SK-N-SH (cell line): Measurements from ENCODE around the gene SLC25A20. TPM values are rescaled to one million over a fixed set of nuclear protein-coding genes. Genes with fewer than 3 reads are reported as not detected.

ENCODE experiments used
- CTCF ChIA-PET: fragments of 300-600, 350-600 bp; formaldehyde crosslinking; extraction: SDS; loops from one replicate; lab custom pipeline; 2021; lab: Yijun Ruan, JAX
- POLR2A ChIA-PET: fragments of 350-600 bp; sonication (Branson Sonifier 250); formaldehyde crosslinking; extraction: SDS; loops from one replicate; lab custom pipeline; 2020; ENCODE audit warnings: antibody characterized with exemption, inconsistent platforms; lab: Yijun Ruan, JAX
- DNase-seq: peaks from one replicate; pipeline ENCODE4 v3.0.0; 2012
- H2AFZ ChIP-seq: fragments of 200-600 bp; sonication (generic); 2 replicates; pipeline ENCODE4 v1.8.1; 2016; ENCODE audit warnings: antibody characterized with exemption, mild to moderate bottlenecking, low read depth
- H3F3A ChIP-seq: fragments of 200-600 bp; sonication (generic); replicated peaks from 2 replicates; pipeline ENCODE3; 2016; ENCODE audit warnings: antibody characterized with exemption, mild to moderate bottlenecking; ENCODE audit not compliant: insufficient read depth
- H3K27ac ChIP-seq, 2 experiments: fragments of 200-500 bp in 1 of 2; fragments of 200-600 bp in 1 of 2; sonication (Bioruptor generic) in 1 of 2; sonication (generic), shearing (Covaris generic) in 1 of 2; 2 replicates each; pipeline versions ENCODE4 v1.5.1 to v1.6.1; 2014 to 2016; ENCODE audit warnings: low read depth in 2 of 2, inconsistent platforms in 1 of 2, low read length in 1 of 2, mild to moderate bottlenecking in 1 of 2, mixed read lengths in 1 of 2
- H3K27me3 ChIP-seq: fragments of 200-600 bp; sonication (generic), shearing (Covaris generic); 2 replicates; pipeline ENCODE4 v1.6.1; 2016; ENCODE audit warnings: mixed run types; ENCODE audit not compliant: insufficient read depth
- H3K36me3 ChIP-seq, 2 experiments: fragments of 200-500 bp in 1 of 2; fragments of 200-600 bp in 1 of 2; sonication (Bioruptor generic) in 1 of 2; sonication (generic) in 1 of 2; replicated peaks in 1 of 2; 2 replicates each; pipeline versions ENCODE3 to v1.5.1; 2014 to 2016; ENCODE audit warnings: low read length in 1 of 2, mild to moderate bottlenecking in 1 of 2; ENCODE audit not compliant: insufficient read depth in 2 of 2, control insufficient read depth in 1 of 2
- H3K4me1 ChIP-seq, 2 experiments: fragments of 200-500 bp in 1 of 2; fragments of 200-600 bp in 1 of 2; sonication (Bioruptor generic) in 1 of 2; sonication (generic), shearing (Covaris generic) in 1 of 2; 2 replicates each; pipeline versions ENCODE4 v1.5.1 to v1.6.1; 2014 to 2016; ENCODE audit warnings: low read depth in 1 of 2, low read length in 1 of 2, mixed run types in 1 of 2; ENCODE audit not compliant: insufficient read depth in 2 of 2, control insufficient read depth in 1 of 2
- H3K4me2 ChIP-seq: fragments of 200-600 bp; sonication (generic), shearing (Covaris generic); 2 replicates; pipeline ENCODE4 v1.6.1; 2017; ENCODE audit warnings: mixed run types
- H3K4me3 ChIP-seq, 2 experiments: fragments of 200-500 bp in 1 of 2; fragments of 200-600 bp in 1 of 2; sonication (Bioruptor generic) in 1 of 2; sonication (generic), shearing (Covaris generic) in 1 of 2; 2 replicates each; pipeline versions ENCODE4 v1.5.1 to v1.8.1; 2014 to 2016; ENCODE audit warnings: low read depth in 2 of 2, inconsistent platforms in 1 of 2, low read length in 1 of 2, mild to moderate bottlenecking in 1 of 2, mixed read lengths in 1 of 2, moderate library complexity in 1 of 2
- H3K79me2 ChIP-seq: fragments of 200-600 bp; sonication (generic); 2 replicates; pipeline ENCODE4 v1.8.1; 2017; ENCODE audit warnings: mild to moderate bottlenecking; ENCODE audit not compliant: insufficient read depth
- H3K9ac ChIP-seq: fragments of 200-600 bp; sonication (generic); 2 replicates; pipeline ENCODE4 v1.6.1; 2017; ENCODE audit warnings: mixed run types
- H3K9me2 ChIP-seq: fragments of 200-600 bp; sonication (generic); 2 replicates; pipeline ENCODE4 v1.6.1; 2017; ENCODE audit warnings: mixed run types
- H3K9me3 ChIP-seq: fragments of 200-600 bp; sonication (generic); 2 replicates; pipeline ENCODE4 v1.6.1; 2017; ENCODE audit warnings: mixed run types, mild to moderate bottlenecking, moderate library complexity
- H4K20me1 ChIP-seq: fragments of 200-600 bp; sonication (generic); 2 replicates; pipeline ENCODE4 v1.6.1; 2017; ENCODE audit warnings: mild to moderate bottlenecking, mixed run types; ENCODE audit not compliant: insufficient read depth
- EP300 ChIP-seq, 2 experiments: IDR thresholded peaks; 2 replicates each; pipeline versions ENCODE4 v1.4.0 to v1.6.1; 2012; ENCODE audit warnings: borderline replicate concordance in 1 of 2, low read depth in 1 of 2, low read length in 1 of 2
- EZH2phosphoT487 ChIP-seq: fragments of 200-600 bp; sonication (generic); IDR thresholded peaks from 2 replicates; pipeline ENCODE4 v1.6.1; 2017; ENCODE audit warnings: low read depth, mixed run types, mild to moderate bottlenecking, antibody characterized with exemption, moderate library complexity, borderline replicate concordance
- FOSL2 ChIP-seq: IDR thresholded peaks from 2 replicates; pipeline ENCODE4 v1.4.0; 2012; ENCODE audit warnings: low read depth, mild to moderate bottlenecking, moderate library complexity, borderline replicate concordance
- FOXJ3 ChIP-seq: sonication (generic); formaldehyde crosslinking; IDR thresholded peaks from 2 replicates; pipeline ENCODE4 v1.5.1; 2020; ENCODE audit warnings: mild to moderate bottlenecking, missing genetic modification reagents
- FOXM1 ChIP-seq: IDR thresholded peaks from 2 replicates; pipeline ENCODE4 v1.4.0; 2012; ENCODE audit warnings: low read depth, mild to moderate bottlenecking
- GATA2 ChIP-seq: sonication (generic); formaldehyde crosslinking; IDR thresholded peaks from 2 replicates; pipeline ENCODE4 v1.5.0; 2020; ENCODE audit warnings: mild to moderate bottlenecking, missing genetic modification reagents
- NFIC ChIP-seq: IDR thresholded peaks from 2 replicates; pipeline ENCODE4 v1.4.0; 2012; ENCODE audit warnings: borderline replicate concordance
- RAD21 ChIP-seq: IDR thresholded peaks from 2 replicates; pipeline ENCODE4 v1.6.1; 2012; ENCODE audit warnings: mild to moderate bottlenecking, low read length
- RFX5 ChIP-seq: IDR thresholded peaks from 2 replicates; pipeline ENCODE4 v1.6.1; 2012; ENCODE audit warnings: mild to moderate bottlenecking, improper control_type of control experiment, low read length
- SMC3 ChIP-seq: IDR thresholded peaks from 2 replicates; pipeline ENCODE4 v1.6.1; 2012; ENCODE audit warnings: low read depth, low read length, improper control_type of control experiment
- TAF1 ChIP-seq: IDR thresholded peaks from 2 replicates; pipeline ENCODE4 v1.6.1; 2012; ENCODE audit warnings: low read depth, mild to moderate bottlenecking, low read length, moderate library complexity, borderline replicate concordance
- TCF12 ChIP-seq: IDR thresholded peaks from 2 replicates; pipeline ENCODE4 v1.4.0; 2012
- WGBS: methylation state at CpG from one replicate; pipeline ENCODE4 v1.1.6; 2017; ENCODE audit warnings: low lambda C conversion rate; 5-methylcytosine and 5-hydroxymethylcytosine counted together
- polyA plus RNA-seq, 3 experiments: library from polyadenylated mRNA; depleted of rRNA; stranded (reverse); fragments of >200 nt; gene quantifications; 2 replicates each; pipeline ENCODE4 v1.2.3, GENCODE V29; 2012
- TF ChIP-seq, protein P1 (sequence below): fragments of 150-350 bp; IDR thresholded peaks from 2 replicates; pipeline ENCODE4 v1.6.1; 2016; ENCODE audit warnings: mild to moderate bottlenecking, low read depth, low read length
- TF ChIP-seq, protein P2 (sequence below): IDR thresholded peaks from 2 replicates; pipeline ENCODE4 v1.4.0; 2012; ENCODE audit warnings: low read depth
- TF ChIP-seq, protein P3 (sequence below): fragments of 200-600 bp; sonication (generic); IDR thresholded peaks from 2 replicates; pipeline ENCODE4 v1.6.1; 2017; ENCODE audit warnings: antibody characterized with exemption, mild to moderate bottlenecking, moderate library complexity

Gene SLC25A20
- polyA plus RNA-seq, 1 of the 3 experiments (the other 2 are of a cell fraction): 30.3 TPM

DNA sequence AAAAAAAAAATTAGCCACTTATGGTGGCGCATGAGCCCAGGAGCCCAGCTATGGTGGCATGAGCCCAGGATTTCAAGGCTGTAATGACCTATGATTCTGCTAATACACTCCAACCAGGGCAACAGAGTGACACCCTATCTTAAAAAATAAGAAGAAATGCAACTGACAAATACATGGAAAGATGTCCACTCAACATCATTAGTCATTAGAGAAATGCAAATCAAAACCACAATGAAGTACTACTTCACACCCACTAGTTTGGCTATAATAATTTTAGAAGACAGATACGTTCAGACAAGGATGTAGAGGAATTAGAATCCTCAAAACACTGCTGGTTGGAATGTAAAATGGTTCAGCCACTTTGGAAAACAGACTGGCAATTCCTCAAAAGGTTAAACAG lies 61.5 kb downstream of the SLC25A20 start (continued):
- TF ChIP-seq EZH2phosphoT487: no peak
- no peak for TF ChIP-seq FOSL2
- TF ChIP-seq, protein P1, sequence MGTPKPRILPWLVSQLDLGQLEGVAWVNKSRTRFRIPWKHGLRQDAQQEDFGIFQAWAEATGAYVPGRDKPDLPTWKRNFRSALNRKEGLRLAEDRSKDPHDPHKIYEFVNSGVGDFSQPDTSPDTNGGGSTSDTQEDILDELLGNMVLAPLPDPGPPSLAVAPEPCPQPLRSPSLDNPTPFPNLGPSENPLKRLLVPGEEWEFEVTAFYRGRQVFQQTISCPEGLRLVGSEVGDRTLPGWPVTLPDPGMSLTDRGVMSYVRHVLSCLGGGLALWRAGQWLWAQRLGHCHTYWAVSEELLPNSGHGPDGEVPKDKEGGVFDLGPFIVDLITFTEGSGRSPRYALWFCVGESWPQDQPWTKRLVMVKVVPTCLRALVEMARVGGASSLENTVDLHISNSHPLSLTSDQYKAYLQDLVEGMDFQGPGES: no peak

DNA sequence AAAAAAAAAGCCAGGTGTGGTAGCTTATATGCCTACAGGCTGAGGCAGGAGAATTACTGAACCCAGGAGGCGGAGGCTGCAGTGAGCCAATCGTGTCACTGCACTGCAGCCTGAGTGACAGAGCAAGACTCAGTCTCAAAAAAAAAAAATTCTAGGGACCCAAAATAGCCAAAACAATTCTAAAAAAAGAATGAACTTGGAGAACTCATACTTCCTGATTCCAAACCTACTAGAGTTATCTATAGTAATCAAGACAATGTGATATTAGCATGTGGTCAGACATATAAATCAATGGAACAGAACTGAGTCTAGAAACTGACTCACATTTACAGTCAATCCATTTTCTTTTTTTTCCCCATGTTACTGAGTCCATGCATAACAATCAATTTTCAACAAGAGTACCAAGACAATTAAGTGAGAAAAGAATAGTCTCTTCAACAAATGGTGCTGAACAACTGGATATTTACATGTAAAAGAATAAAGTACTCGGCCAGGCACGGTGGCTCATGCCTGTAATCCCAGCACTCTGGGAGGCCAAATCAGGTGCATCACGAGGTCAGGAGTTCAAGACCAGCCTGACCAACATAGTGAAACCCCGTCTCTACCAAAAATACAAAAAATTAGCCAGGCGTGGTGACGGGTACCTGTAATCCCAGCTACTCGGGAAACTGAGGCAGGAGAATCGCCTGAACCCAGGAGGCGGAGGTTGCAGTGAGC lies 62.9 kb downstream of the SLC25A20 start:
- Histone ChIP-seq H3K4me3 (no peak overlapping the region), H3F3A (peaks cover 6% of the 10 kb centered on the region), H3K27ac (no peak overlapping the region), H4K20me1 (peaks cover 3% of the 10 kb centered on the region; the same call in 1 of the 2 replicates), H3K79me2 (peaks cover 72% of the 10 kb centered on the region), H2AFZ (no peak overlapping the region), H3K36me3 (peaks cover 0 to 5% of the 10 kb centered on the region in 2 experiments), H3K4me2 (no peak overlapping the region), H3K27me3 (no peaks in the 10 kb centered on the region), H3K9ac (no peak overlapping the region), H3K4me1 (peaks cover 0 to under 1% of the 10 kb centered on the region in 2 experiments; a peak in 1 of 4 replicates), H3K9me2 (no peaks in the 10 kb centered on the region), H3K9me3 (no peaks in the 10 kb centered on the region)
- TF ChIP-seq EP300 (IDR thresholded peaks at IDR 0.05; ENCODE audit: borderline replicate concordance in 1 of 2, low read depth in 1 of 2, low read length in 1 of 2): no peak
- TF ChIP-seq TCF12: no peak
- no peak for TF ChIP-seq GATA2 (CRISPR knock-in tag)
- TF ChIP-seq FOXM1: no peak
- no peak for TF ChIP-seq EZH2phosphoT487
- TF ChIP-seq NFIC: no peak
- no peak for TF ChIP-seq SMC3
- TF ChIP-seq RFX5: no peak
- TF ChIP-seq, protein P1: no peak
- no peak for TF ChIP-seq TAF1
- 93% methylated on average over 11 of the region's 11 CpGs for WGBS
- ChIA-PET CTCF (interaction anchor here (1.1 kb wide), 1 partner anchor 12 kb away, joined by 3 read pairs; no protein-coding TSS in a partner anchor), POLR2A (no interaction called here)
- no peak for DNase-seq

DNA sequence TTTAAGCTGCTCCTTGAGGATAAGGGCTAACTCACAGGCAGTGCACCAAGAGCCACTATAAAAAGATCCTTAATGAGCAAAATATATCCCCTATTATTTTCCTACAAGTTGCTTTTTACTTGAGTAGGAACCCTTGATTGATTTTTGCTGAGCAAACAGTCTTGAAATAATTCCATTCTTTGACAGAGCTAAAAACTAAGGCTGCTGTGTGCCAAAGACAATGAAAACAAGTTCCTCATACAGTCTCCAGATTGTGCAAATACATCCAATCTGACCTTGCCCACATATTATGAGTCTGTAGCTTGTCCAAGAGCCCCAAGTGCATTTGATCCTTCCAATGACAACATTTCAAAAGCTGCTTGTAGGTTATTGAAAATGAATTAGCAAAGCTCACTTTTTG lies 66.0 kb downstream of the SLC25A20 start:
- Histone ChIP-seq H3K79me2 (peaks cover 69% of the 10 kb centered on the region), H3K9me2 (no peaks in the 10 kb centered on the region), H3K4me1 (peaks cover 0 to 3% of the 10 kb centered on the region in 2 experiments; a peak in 1 of 4 replicates), H3K27me3 (no peaks in the 10 kb centered on the region), H3K4me3 (no peak overlapping the region), H4K20me1 (peaks cover 3% of the 10 kb centered on the region; the same call in 1 of the 2 replicates), H3K9me3 (no peaks in the 10 kb centered on the region), H3K36me3 (peaks cover 0 to 5% of the 10 kb centered on the region in 2 experiments), H3F3A (no peaks in the 10 kb centered on the region), H3K27ac (no peak overlapping the region), H3K9ac (no peak overlapping the region), H2AFZ (no peak overlapping the region), H3K4me2 (no peak overlapping the region)
- no peak for DNase-seq
- TF ChIP-seq TAF1 (no peak), RAD21 (no peak), FOXM1 (no peak), FOSL2 (no peak), NFIC (no peak), FOXJ3 (no peak), EP300 (IDR thresholded peaks at IDR 0.05; ENCODE audit: borderline replicate concordance in 1 of 2, low read depth in 1 of 2, low read length in 1 of 2) (no peak), EZH2phosphoT487 (no peak)
- TF ChIP-seq, protein P2, sequence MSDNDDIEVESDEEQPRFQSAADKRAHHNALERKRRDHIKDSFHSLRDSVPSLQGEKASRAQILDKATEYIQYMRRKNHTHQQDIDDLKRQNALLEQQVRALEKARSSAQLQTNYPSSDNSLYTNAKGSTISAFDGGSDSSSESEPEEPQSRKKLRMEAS: no peak
- TF ChIP-seq, protein P3, sequence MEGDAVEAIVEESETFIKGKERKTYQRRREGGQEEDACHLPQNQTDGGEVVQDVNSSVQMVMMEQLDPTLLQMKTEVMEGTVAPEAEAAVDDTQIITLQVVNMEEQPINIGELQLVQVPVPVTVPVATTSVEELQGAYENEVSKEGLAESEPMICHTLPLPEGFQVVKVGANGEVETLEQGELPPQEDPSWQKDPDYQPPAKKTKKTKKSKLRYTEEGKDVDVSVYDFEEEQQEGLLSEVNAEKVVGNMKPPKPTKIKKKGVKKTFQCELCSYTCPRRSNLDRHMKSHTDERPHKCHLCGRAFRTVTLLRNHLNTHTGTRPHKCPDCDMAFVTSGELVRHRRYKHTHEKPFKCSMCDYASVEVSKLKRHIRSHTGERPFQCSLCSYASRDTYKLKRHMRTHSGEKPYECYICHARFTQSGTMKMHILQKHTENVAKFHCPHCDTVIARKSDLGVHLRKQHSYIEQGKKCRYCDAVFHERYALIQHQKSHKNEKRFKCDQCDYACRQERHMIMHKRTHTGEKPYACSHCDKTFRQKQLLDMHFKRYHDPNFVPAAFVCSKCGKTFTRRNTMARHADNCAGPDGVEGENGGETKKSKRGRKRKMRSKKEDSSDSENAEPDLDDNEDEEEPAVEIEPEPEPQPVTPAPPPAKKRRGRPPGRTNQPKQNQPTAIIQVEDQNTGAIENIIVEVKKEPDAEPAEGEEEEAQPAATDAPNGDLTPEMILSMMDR: no peak
- POLR2A ChIA-PET: interaction anchor here (0.5 kb wide), 1 partner anchor 14 kb away, joined by 3 read pairs; no protein-coding TSS in a partner anchor
- CTCF ChIA-PET: interaction anchor here (0.8 to 1.5 kb wide), 2 partner anchors 63 to 117 kb away, joined by 3 read pairs; no protein-coding TSS in a partner anchor
